GM18858 (cell line): ENCODE data around the gene GYPC.

Experiments
- ATAC-seq: cut with Tn5 transposase; IDR thresholded peaks from one replicate; pipeline ENCODE4 v1.9.1; 2021; ENCODE audit not compliant: unreplicated experiment

GYPC gene

DNA sequence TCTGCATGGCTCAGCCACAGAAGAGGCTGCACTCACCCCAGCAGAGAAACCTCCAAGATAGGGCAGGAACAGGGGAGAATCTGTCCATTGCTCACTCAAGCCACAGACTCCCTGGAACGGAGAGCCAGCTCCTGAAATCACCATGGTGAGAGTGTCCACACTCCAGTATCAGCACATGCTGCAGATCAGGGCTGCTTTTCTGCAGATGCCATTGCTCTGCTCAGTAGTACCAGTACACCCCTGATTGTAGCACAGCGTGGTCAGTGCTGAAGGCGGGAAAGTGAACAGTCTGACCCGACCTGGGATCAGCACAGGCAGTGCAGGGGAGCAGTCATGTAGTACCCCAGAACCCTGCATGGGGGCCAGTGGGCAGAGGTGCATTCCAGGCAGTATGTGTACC lies 73.9 kb downstream of the GYPC start:
- ATAC-seq: no peak

DNA sequence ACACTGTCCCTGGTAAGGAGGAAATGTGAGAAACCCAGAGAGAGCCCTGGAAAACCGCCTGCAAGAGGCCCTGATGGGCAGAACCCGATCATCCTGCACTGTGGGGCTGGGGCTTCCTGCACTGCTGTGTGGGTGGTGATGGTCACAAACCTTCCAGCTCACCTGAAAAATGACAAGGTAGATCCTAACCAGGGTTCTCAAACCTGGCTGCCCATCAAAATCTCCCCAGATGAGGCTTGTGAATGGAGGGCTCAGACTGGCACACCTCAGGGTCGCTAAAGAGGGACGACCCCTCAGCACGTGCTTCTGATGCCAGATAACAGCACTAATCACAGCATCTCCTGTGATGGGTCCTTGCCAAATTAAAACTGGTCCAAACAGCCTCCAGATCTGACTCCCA lies 74.7 kb downstream of the GYPC start:
- no peak for ATAC-seq

DNA sequence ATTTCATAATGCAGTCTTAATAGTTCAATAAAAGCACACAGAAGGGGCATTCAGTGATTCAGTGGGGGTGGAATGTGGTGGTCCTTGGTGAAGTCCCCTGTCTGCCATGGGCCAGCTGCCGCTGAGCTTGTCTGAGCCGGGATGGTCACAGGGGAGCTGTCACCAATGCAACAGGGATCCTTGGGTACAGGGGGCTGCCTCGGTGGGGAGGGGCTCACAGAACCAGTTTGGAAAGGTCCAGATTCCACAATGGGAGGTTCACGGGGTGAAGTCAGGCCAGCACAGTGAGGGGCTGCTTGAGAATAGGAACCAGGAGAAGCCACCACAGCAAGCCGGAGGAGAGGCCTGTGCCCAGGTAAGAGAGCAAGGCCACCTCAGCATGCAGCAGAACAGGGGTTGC lies 75.4 kb downstream of the GYPC start:
- no peak for ATAC-seq

DNA sequence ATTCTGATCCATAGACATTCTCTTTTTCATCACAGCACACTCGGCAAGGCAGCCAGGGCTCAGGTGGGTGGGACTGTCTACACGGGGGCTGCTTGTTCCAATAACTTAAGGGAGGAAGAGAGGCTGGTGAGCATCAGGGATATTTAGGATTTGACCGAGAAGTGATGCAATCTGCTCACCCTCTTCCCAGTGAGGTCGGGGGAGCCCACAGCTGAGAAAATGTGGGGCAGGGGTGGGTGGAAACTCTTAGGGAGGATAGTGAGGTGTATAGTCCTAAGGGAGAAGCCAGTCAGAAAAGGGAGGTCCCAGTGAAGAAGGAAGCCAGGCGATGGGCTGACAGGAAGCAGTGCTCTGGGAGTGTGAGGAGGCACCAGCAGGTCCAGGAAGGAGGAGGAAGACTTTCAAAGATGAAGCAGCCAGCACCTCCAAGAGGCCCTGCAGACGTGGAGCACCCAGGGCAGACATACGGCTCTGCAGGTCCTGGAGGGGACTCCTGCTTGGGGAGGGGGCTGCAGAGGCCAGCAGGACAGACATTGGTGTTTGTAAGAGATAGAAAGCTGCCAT lies 76.8 kb downstream of the GYPC start:
- no peak for ATAC-seq

DNA sequence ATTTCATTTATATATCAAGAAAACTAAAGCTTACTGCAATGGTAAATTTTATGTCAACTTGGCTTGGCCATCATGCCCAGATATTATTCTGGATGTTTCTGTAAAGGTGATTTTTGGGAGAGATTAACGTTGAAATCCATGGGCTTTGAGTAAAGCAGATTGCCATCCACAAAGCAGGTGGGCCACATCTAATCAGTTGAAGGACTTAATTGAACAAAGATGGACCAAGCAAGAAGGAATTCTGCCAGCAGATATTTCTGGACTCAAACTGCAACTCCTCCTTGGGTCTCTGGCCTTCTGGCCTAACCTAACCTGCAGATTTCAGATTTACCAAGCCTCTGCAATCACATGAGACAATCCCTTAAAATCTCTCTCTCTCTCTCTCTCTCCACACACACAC lies 77.8 kb downstream of the GYPC start:
- no peak for ATAC-seq

DNA sequence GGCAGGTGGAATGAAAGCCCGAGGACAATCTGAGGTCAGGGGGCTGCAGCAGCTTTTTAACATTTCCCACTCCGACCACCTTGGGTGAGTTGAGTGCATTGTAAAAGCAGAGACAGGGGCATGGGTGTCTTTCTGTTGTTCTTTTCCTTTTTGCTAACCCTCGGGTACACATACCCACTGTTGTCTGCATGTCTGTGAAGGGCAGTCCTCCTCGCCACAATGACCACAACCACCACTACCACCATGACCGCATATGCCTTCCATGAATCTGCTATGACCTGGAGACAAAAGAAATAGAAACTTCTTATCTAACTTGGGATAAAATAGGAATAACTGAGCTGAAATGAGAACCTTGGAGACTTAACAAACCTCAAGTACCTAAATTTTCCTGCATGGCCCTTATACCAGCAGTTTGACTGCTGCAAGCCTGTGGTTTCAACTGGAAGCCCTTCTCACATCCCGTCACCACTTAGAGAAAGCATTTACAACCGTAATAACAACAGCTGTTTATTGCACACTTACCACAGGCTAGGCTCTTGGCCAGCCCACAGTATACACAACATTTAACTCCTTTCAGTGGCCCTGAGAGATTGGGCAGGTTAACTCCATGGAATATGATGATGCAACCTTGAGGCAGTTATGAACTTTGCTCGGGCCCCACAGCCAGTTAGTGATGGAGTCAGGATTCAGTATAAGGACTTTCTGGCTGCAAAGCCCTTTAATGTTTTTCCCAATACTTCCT lies 80.3 kb downstream of the GYPC start:
- no peak for ATAC-seq

DNA sequence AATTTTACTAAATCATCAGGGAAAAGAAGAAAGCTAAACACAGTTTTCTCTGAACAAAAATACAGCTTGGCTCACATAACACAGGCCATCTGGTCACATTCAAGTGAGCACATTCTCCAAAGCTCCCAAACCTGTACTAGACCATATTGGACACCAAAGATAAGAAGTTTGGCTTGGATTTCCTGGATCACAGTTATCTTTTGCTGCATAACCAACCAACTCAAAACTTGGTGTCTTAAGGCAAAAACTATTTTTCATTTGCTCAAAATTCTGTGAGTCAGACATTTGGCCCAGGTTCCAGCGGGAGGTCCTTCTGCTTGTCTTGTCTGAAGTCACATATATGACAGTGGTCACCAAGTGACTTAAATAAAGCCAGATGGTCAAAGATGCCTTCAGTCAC lies 83.2 kb downstream of the GYPC start:
- ATAC-seq: no peak

DNA sequence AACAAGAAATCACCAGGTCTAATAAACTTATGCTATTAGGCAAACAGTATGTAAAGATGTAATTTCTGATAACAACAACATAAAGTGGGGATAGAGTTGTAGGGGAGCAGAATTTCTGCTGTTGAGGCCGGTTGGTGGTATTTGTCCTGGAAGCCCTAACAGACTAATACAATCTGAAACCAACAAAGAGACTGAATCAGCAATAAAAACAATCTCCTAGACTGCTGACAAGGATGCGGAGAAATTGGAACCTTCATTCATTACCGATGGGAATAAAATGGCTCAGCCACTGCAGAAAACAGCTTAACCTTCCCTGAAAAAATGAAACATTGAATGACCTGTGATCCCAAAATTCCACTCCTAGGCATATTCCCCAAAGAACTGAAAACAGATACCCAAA lies 88.7 kb downstream of the GYPC start:
- ATAC-seq: no peak
